PC-9 (cell line): ENCODE results near the gene FASLG.

Source experiments
- EZH2 ChIP-seq: fragments of 200-600 bp; sonication (generic); IDR thresholded peaks from 2 replicates; pipeline ENCODE4 v1.8.0; 2017; ENCODE audit warnings: antibody characterized with exemption, low read depth
- TF ChIP-seq, protein P1 (sequence below): fragments of 200-600 bp; sonication (generic); conservative IDR thresholded peaks from 2 replicates; pipeline ENCODE4 v1.6.1; 2017; ENCODE audit warnings: mixed run types, antibody characterized with exemption, mild to moderate bottlenecking, moderate library complexity

- TF ChIP-seq, protein P1, sequence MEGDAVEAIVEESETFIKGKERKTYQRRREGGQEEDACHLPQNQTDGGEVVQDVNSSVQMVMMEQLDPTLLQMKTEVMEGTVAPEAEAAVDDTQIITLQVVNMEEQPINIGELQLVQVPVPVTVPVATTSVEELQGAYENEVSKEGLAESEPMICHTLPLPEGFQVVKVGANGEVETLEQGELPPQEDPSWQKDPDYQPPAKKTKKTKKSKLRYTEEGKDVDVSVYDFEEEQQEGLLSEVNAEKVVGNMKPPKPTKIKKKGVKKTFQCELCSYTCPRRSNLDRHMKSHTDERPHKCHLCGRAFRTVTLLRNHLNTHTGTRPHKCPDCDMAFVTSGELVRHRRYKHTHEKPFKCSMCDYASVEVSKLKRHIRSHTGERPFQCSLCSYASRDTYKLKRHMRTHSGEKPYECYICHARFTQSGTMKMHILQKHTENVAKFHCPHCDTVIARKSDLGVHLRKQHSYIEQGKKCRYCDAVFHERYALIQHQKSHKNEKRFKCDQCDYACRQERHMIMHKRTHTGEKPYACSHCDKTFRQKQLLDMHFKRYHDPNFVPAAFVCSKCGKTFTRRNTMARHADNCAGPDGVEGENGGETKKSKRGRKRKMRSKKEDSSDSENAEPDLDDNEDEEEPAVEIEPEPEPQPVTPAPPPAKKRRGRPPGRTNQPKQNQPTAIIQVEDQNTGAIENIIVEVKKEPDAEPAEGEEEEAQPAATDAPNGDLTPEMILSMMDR: no peak
- TF ChIP-seq EZH2: no peak
These were observed at the start of gene FASLG for GRCh38 chr1:172658871-172659453.
